ENCODE measurements around the gene EXD3.

Gene EXD3

DNA sequence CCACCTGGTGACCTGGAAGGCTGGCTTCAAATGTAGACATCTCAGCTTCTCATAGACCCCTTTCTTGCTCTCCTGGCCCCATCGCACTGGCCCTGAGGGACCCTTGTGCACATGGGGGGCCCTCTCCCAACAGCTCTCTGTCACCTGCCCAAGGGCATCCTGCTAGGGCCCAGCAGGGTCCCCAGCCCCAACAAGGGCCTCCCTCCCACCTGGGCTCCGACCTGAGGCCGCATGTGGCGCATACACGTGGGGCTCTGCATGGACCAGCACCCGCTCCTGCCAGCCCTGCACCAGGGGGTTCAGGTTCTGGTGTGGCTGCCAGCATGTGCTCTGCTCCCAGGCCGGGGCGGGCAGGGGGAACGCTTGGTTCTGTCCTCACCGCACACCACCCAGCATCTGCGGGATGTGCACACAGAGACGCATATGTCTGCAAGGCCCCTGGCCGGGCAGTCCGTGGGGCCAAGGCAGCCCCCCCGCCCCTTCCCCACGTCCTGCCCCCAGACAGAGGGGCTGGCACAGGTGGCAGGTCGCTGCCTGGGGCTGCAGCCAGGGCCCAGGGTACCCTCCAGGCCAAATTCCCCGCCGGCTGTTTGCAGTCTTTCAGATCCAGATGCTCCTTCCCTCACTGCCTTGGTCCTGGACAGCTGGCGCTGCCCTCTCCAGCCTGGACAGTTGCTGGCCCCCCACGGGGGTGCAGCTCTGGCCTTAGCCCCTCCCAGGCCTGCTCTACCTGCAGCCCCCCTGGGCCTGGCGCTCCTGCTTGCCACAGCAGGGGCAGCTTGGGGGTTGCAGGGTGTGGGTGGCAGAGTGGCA lies 103.0 kb downstream of the EXD3 start:
- Histone ChIP-seq H3K4me3 (ENCODE audit: low read depth, low read length) (no peak overlapping the region), H3K4me1 (ENCODE audit: control insufficient read depth, insufficient read depth, low read length) (peaks cover 22% of the 10 kb centered on the region), H3K27ac (ENCODE audit: low read depth, low read length) (no peak overlapping the region), H3K36me3 (ENCODE audit: control insufficient read depth, insufficient read depth, low read length) (no peaks in the 10 kb centered on the region), H3K9ac (ENCODE audit: low read length) (no peak overlapping the region), H3K27me3 (ENCODE audit: control insufficient read depth, insufficient read depth, low read length) (peaks cover 4% of the 10 kb centered on the region; the same call in 1 of the 2 replicates), H3K9me3 (ENCODE audit: control insufficient read depth, insufficient read depth, low read depth, low read length) (no peaks in the 10 kb centered on the region)

GRCh38 chr9:137319011-137319738 lies 103.8 kb downstream of the EXD3 start:
- no peak overlapping the region for H3K4me3 ChIP-seq (ENCODE audit: low read depth, low read length)
- peaks cover 4% of the 10 kb centered on the region; the same call in 1 of the 2 replicates for H3K27me3 ChIP-seq (ENCODE audit: control insufficient read depth, insufficient read depth, low read length)
- H3K4me1 ChIP-seq (ENCODE audit: control insufficient read depth, insufficient read depth, low read length): peaks cover 28% of the 10 kb centered on the region
- H3K9ac ChIP-seq (ENCODE audit: low read length): no peak overlapping the region
- no peaks in the 10 kb centered on the region for H3K36me3 ChIP-seq (ENCODE audit: control insufficient read depth, insufficient read depth, low read length)
- H3K27ac ChIP-seq (ENCODE audit: low read depth, low read length): no peak overlapping the region
- H3K9me3 ChIP-seq (ENCODE audit: control insufficient read depth, insufficient read depth, low read depth, low read length): no peaks in the 10 kb centered on the region

- Histone ChIP-seq H3K27ac (ENCODE audit: low read depth, low read length) (no peak overlapping the region), H3K27me3 (ENCODE audit: control insufficient read depth, insufficient read depth, low read length) (peaks cover 4% of the 10 kb centered on the region; the same call in 1 of the 2 replicates), H3K4me1 (ENCODE audit: control insufficient read depth, insufficient read depth, low read length) (peaks cover 31% of the 10 kb centered on the region), H3K4me3 (ENCODE audit: low read depth, low read length) (no peak overlapping the region), H3K36me3 (ENCODE audit: control insufficient read depth, insufficient read depth, low read length) (no peaks in the 10 kb centered on the region), H3K9ac (ENCODE audit: low read length) (no peak overlapping the region), H3K9me3 (ENCODE audit: control insufficient read depth, insufficient read depth, low read depth, low read length) (no peaks in the 10 kb centered on the region)
These were observed 104.4 kb downstream of the EXD3 start for GRCh38 chr9:137318602-137319001.

DNA sequence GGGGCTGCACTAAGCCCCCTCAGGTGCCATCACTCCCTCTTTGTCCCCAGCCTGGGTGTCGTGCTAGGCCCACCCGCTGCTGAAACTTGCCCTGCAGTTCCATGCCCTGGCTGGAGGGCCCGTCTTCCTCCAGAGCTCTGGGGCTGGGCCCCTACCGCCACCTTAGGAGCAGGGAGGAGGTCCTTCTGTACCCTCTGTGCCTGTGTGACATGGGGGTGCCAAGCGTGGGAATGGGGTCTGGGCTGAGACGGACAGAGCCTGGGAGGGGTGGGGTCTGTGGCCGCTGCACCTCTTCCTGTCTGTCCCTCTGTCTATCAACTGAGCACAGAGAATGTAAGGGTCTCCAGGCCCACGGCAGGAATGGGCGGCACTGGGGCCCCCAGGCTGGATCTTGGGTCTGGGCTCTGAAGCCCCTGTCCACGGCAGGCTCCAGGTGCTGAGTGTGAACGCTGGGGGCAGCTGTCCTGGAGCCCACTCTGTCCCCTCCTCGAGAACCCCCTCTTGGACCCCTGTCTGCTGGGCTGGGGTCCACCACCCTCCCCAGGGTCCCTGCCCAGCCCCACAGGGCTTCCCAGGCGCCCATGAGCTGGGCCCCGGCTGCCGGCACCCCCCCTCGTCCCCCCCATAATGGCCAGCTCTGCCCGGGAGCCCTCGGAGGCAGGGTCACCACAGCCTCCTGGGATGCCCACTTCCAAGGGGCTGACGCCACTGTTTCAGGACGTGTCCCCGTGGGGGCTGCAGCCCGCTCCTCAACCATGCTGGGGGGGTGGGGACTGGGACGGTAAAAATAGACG lies 105.0 kb downstream of the EXD3 start:
- peaks cover 31% of the 10 kb centered on the region for H3K4me1 ChIP-seq (ENCODE audit: control insufficient read depth, insufficient read depth, low read length)
- no peak overlapping the region for H3K27ac ChIP-seq (ENCODE audit: low read depth, low read length)
- no peaks in the 10 kb centered on the region for H3K9me3 ChIP-seq (ENCODE audit: control insufficient read depth, insufficient read depth, low read depth, low read length)
- H3K4me3 ChIP-seq (ENCODE audit: low read depth, low read length): no peak overlapping the region
- H3K27me3 ChIP-seq (ENCODE audit: control insufficient read depth, insufficient read depth, low read length): peaks cover 4% of the 10 kb centered on the region; the same call in 1 of the 2 replicates
- H3K36me3 ChIP-seq (ENCODE audit: control insufficient read depth, insufficient read depth, low read length): no peaks in the 10 kb centered on the region
- H3K9ac ChIP-seq (ENCODE audit: low read length): no peak overlapping the region

DNA sequence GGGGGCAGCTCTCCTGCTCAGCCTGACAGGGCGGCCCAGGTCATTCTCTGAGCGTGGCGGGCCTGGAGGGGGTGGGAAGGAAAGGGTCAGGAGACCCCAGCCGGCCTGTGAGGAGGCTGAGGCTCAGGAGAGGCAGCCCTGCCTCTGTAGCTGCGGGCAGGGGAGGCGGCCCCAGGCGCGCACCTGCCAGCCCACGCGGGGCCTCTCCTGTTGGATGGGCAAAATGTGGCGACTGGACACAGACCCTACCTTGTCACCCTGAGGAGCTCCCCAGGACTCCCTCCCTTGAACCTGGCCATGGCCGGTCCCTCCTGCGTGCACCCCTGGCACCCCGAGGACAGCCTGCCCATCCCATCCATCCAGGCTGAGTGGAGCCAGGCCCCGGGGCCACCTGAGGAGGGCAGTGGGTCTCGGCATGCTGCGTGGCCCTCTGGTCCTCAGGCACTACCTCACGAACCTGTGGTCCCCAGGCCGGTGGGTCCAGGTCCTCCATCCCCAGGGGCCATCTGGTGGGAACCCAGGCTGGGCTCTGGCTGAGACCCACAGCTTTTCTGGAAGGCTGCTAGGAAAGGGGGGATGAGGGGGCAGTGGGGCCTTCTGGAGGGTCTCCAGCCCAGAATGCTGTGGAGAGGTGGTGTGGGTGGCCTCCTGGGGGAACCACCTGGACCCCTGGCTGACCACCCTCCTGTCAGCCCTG lies 105.8 kb downstream of the EXD3 start:
- Histone ChIP-seq H3K9ac (ENCODE audit: low read length) (no peak overlapping the region), H3K36me3 (ENCODE audit: control insufficient read depth, insufficient read depth, low read length) (no peaks in the 10 kb centered on the region), H3K4me1 (ENCODE audit: control insufficient read depth, insufficient read depth, low read length) (peaks cover 31% of the 10 kb centered on the region), H3K27me3 (ENCODE audit: control insufficient read depth, insufficient read depth, low read length) (peaks cover 3% of the 10 kb centered on the region; the same call in 1 of the 2 replicates), H3K4me3 (ENCODE audit: low read depth, low read length) (no peak overlapping the region), H3K9me3 (ENCODE audit: control insufficient read depth, insufficient read depth, low read depth, low read length) (no peaks in the 10 kb centered on the region), H3K27ac (ENCODE audit: low read depth, low read length) (no peak overlapping the region)

- Histone ChIP-seq H3K27me3 (ENCODE audit: control insufficient read depth, insufficient read depth, low read length) (no peaks in the 10 kb centered on the region), H3K9ac (ENCODE audit: low read length) (peak overlapping the region; percentile 45), H3K27ac (ENCODE audit: low read depth, low read length) (no peak overlapping the region), H3K9me3 (ENCODE audit: control insufficient read depth, insufficient read depth, low read depth, low read length) (no peaks in the 10 kb centered on the region), H3K4me3 (ENCODE audit: low read depth, low read length) (peak overlapping the region; percentile 47), H3K36me3 (ENCODE audit: control insufficient read depth, insufficient read depth, low read length) (no peaks in the 10 kb centered on the region), H3K4me1 (ENCODE audit: control insufficient read depth, insufficient read depth, low read length) (peaks cover 36% of the 10 kb centered on the region)
These were observed 106.7 kb downstream of the EXD3 start for GRCh38 chr9:137316012-137316981.

GRCh38 chr9:137315581-137316011 lies 107.4 kb downstream of the EXD3 start:
- Histone ChIP-seq H3K27ac (ENCODE audit: low read depth, low read length) (no peak overlapping the region), H3K36me3 (ENCODE audit: control insufficient read depth, insufficient read depth, low read length) (no peaks in the 10 kb centered on the region), H3K9ac (ENCODE audit: low read length) (no peak overlapping the region), H3K9me3 (ENCODE audit: control insufficient read depth, insufficient read depth, low read depth, low read length) (no peaks in the 10 kb centered on the region), H3K27me3 (ENCODE audit: control insufficient read depth, insufficient read depth, low read length) (no peaks in the 10 kb centered on the region), H3K4me3 (ENCODE audit: low read depth, low read length) (no peak overlapping the region), H3K4me1 (ENCODE audit: control insufficient read depth, insufficient read depth, low read length) (peaks cover 37% of the 10 kb centered on the region)

DNA sequence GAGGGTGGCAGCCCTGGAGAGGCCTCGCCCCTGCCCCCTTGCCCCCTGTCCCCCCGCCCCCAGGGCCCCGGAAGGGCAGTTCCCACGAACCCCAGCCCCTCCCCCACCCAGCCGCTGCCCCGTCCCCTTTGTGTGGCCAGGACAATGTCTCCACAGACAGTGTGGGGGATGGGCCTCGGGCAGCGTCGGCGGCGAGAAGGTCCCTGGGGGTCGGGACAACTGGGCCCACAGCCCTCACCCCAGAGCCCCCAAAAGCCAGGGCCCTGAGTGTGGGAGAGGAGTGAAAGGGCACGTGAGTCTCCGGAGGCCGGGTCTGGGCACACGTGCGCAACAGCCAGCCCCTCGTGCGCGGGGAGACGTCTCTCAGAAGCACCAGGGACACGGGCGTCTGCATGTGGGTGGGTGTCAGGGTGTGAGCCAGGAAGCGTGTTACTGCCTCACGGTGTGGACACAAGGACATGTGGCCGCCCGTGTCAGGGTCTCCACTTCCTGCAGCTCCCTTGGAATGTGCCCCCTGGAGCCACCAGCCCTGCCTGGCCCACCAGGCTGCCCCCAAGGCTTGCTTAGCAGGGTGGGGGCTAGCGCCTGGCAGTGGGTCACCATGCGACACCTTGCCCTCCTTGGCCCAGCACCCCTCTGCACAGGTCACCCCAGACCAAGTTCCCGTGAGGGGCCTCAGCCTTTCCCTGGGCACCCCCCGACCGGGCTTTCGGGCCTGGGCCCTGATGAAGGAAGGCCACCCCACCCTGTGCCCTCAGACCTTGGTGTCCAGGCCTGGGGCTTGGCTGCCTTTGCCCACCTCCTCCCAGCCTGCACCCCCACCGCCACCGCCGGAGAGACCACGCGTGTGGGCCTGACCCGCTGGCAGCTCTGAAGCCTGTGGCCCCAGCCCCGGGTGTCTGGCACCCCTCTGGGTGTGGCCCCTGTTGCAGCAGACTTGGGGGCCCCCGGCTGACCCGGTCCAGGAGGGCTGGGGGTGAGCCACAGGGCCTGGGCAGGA lies 108.1 kb downstream of the EXD3 start:
- Histone ChIP-seq H3K4me1 (ENCODE audit: control insufficient read depth, insufficient read depth, low read length) (peaks cover 35% of the 10 kb centered on the region), H3K36me3 (ENCODE audit: control insufficient read depth, insufficient read depth, low read length) (no peaks in the 10 kb centered on the region), H3K9me3 (ENCODE audit: control insufficient read depth, insufficient read depth, low read depth, low read length) (no peaks in the 10 kb centered on the region), H3K27ac (ENCODE audit: low read depth, low read length) (no peak overlapping the region), H3K9ac (ENCODE audit: low read length) (no peak overlapping the region), H3K4me3 (ENCODE audit: low read depth, low read length) (no peak overlapping the region), H3K27me3 (ENCODE audit: control insufficient read depth, insufficient read depth, low read length) (no peaks in the 10 kb centered on the region)

DNA sequence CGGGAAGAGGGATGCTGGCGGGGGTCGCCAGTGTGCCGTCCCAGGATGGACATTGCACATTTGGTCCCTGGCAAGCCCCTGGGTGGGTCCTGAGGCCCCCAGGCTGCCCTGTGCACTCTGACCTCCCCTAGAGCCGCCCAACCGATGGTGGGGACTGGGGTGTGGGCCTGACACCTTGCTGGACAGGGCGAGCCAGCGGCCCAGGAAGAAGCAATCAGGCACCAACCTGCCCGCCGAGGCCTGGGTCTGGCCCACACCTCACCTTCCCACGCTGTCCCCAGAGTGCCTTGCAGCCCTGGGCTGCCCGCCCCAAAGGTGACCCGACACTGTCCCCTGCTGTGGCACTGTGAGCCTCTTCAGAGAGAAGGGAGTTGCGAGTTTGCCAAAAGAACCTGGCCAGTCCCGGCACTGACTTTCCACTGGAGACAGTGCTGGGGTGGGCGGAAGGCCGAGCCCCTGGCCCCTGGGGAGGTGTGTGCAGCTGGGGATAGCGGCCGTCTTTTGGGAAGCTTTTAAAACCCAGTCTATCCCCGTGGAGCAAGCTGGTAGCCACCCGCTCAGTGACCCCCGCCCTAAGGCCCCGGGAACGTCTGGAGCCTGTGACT lies 108.9 kb downstream of the EXD3 start:
- Histone ChIP-seq H3K9ac (ENCODE audit: low read length) (no peak overlapping the region), H3K36me3 (ENCODE audit: control insufficient read depth, insufficient read depth, low read length) (no peaks in the 10 kb centered on the region), H3K4me3 (ENCODE audit: low read depth, low read length) (no peak overlapping the region), H3K4me1 (ENCODE audit: control insufficient read depth, insufficient read depth, low read length) (peaks cover 35% of the 10 kb centered on the region), H3K9me3 (ENCODE audit: control insufficient read depth, insufficient read depth, low read depth, low read length) (no peaks in the 10 kb centered on the region), H3K27me3 (ENCODE audit: control insufficient read depth, insufficient read depth, low read length) (no peaks in the 10 kb centered on the region), H3K27ac (ENCODE audit: low read depth, low read length) (no peak overlapping the region)
